Upper lobe of left lung (tissue), 6 donors: Measurements from ENCODE around the gene CFAP97D2. TPM values are rescaled to one million over a fixed set of nuclear protein-coding genes. Genes with fewer than 3 reads are reported as not detected.

Experiments used
- ATAC-seq, 2 donors: fragments of 200-7000 bp; cut with Tn5 transposase; one replicate each; pipeline ENCODE4 v1.9.1; 2022; ENCODE audit warnings: mild to moderate bottlenecking in 2 of 2, moderate library complexity in 2 of 2; ENCODE audit not compliant: low FRiP score in 2 of 2
- DNase-seq, 2 donors: peaks; one replicate each; pipeline ENCODE4 v3.0.0-alpha.2; 2019 to 2020
- H3K27ac ChIP-seq, 4 donors: fragments of 200-600 bp; sonication (generic); one replicate each; pipeline ENCODE4 v1.5.1; 2016 to 2019
- H3K27me3 ChIP-seq, 4 donors: fragments of 200-600 bp; sonication (generic); one replicate each; pipeline ENCODE4 v1.5.1; 2017 to 2019
- H3K36me3 ChIP-seq, 4 donors: fragments of 200-600 bp; sonication (generic); one replicate each; pipeline ENCODE4 v1.5.1; 2016 to 2019
- H3K4me1 ChIP-seq, 4 donors: fragments of 200-600 bp; sonication (generic); one replicate each; pipeline ENCODE4 v1.5.1; 2018 to 2019
- H3K4me3 ChIP-seq, 4 donors: fragments of 200-600 bp; sonication (generic); one replicate each; pipeline ENCODE4 v1.5.1; 2017 to 2019; ENCODE audit warnings: mild to moderate bottlenecking in 2 of 4, moderate library complexity in 1 of 4
- H3K9me3 ChIP-seq, 4 donors: fragments of 200-600 bp; sonication (generic); one replicate each; pipeline ENCODE4 v1.5.1; 2018 to 2019
- CTCF ChIP-seq, 6 experiments: fragments of 450-650 bp in 4 of 6; fragments of 200-600 bp in 2 of 6; sonication (generic) in 2 of 6; IDR thresholded peaks; one replicate each; pipeline ENCODE4 v1.5.1; 2016 to 2019; ENCODE audit warnings: antibody characterized with exemption in 6 of 6
- EP300 ChIP-seq, 4 donors: sonication (generic); formaldehyde crosslinking; IDR thresholded peaks; one replicate each; pipeline ENCODE4 v1.5.1; 2017; ENCODE audit warnings: antibody characterized with exemption in 4 of 4, control low read depth in 2 of 4
- POLR2A ChIP-seq, 4 donors: fragments of 450-650 bp; IDR thresholded peaks; one replicate each; pipeline ENCODE4 v1.5.1; 2016 to 2017; ENCODE audit warnings: antibody characterized with exemption in 4 of 4, mild to moderate bottlenecking in 2 of 4
- POLR2AphosphoS5 ChIP-seq, 2 donors: sonication (generic); formaldehyde crosslinking; IDR thresholded peaks; one replicate each; pipeline ENCODE4 v1.5.1; 2017; ENCODE audit warnings: antibody characterized with exemption in 2 of 2
- WGBS, 2 donors: methylation state at CpG; one replicate each; pipeline ENCODE4 v1.1.5; 2017 to 2018; 5-methylcytosine and 5-hydroxymethylcytosine counted together
- total RNA-seq, 6 donors: library from RNA; depleted of rRNA in 4 of 6; stranded (reverse); fragments of >200 nt in 4 of 6; gene quantifications; one replicate each; pipeline versions ENCODE4 v1.1.0 to v1.2.1, GENCODE V29; 2016 to 2021
- donor health status: DM: no; HTN: no; CAD: no; lungs with moderate emphysema.
- donor health status: DM: no; HTN: yes; CAD: no; lungs with severe emphysema.

Gene CFAP97D2
- total RNA-seq, 6 donors from 2014 or later, result 0.67 to 3.6 (median 0.76) TPM; not detected in 3

DNA sequence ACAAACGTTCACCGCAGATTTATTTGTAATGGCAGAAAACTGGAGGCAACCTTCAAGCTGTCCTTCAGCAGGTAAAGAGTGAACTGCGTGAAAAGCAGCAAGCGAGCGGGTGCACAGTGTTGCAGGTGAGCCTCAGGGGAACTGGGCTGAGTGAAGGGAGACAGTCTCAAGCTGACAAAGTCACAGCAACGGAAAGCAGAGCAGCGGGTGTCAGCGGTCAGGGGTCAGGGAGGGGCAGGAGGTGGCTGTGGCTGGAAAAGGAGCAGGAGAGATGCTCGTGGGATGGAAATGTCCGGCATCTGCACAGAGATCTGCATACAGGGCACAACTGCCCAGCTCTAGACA is 38.2 kb upstream of the CFAP97D2 start:
- no peaks in the 10 kb centered on the region for H3K27me3 ChIP-seq
- 53 to 58% methylated on average over 10 of the region's 10 CpGs for WGBS, 2 donors
- peaks cover 11 to 25% (median 16%) of the 10 kb centered on the region in 4 donors for H3K4me1 ChIP-seq
- no peak overlapping the region for H3K4me3 ChIP-seq
- ATAC-seq (no peak), DNase-seq (no peak)
- no peaks in the 10 kb centered on the region for H3K9me3 ChIP-seq
- TF ChIP-seq POLR2AphosphoS5 (IDR thresholded peaks at IDR 0.05) (no peak), CTCF (IDR thresholded peaks at IDR 0.05) (no peak), POLR2A (IDR thresholded peaks at IDR 0.05) (no peak), EP300 (IDR thresholded peaks at IDR 0.05) (no peak)
- no peaks in the 10 kb centered on the region for H3K36me3 ChIP-seq
- peak overlapping the region in 1 of 4 donors; percentile 1 for H3K27ac ChIP-seq

DNA sequence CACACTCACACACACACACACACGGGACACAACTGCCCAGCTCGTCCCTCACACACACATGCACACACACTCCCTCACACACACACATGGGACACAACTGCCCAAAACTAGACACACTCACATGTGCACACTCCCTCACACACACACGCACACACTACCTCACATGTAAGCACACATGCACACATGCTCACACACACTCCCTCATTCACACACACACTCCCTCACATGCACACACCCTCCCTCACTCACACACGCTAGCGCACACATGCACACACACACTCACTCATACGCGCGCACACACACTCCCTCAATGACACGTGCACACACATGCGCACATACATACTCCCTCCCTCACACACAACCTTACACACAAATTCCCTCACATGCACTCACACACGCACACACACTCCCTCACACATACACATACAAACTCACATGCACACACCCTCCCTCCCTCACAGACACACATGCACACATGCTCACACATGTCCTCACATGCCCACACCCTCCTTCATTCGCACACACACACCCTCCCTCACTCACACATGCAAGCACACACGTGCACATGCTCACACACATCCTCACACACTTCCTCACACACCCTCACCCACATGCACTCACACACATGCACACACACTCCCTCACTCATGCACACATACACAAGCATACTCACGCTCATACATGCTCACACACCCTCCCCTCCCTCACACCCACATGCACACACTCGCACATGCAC is 37.6 kb upstream of the CFAP97D2 start:
- no peaks in the 10 kb centered on the region for H3K9me3 ChIP-seq
- H3K4me3 ChIP-seq, result no peak overlapping the region
- no peaks in the 10 kb centered on the region for H3K27me3 ChIP-seq
- peaks cover 11 to 25% (median 16%) of the 10 kb centered on the region in 4 donors for H3K4me1 ChIP-seq
- 88 to 95% methylated on average over 15 of the region's 15 CpGs for WGBS, 2 donors
- TF ChIP-seq CTCF (IDR thresholded peaks at IDR 0.05) (no peak), EP300 (IDR thresholded peaks at IDR 0.05) (no peak), POLR2AphosphoS5 (IDR thresholded peaks at IDR 0.05) (no peak), POLR2A (IDR thresholded peaks at IDR 0.05) (no peak)
- peak in 1 of 2 donors; percentile 19 for ATAC-seq
- DNase-seq, result no peak
- H3K27ac ChIP-seq, result no peak overlapping the region
- H3K36me3 ChIP-seq, result no peaks in the 10 kb centered on the region

GRCh38 chr13:114142137-114142550 is 36.9 kb upstream of the CFAP97D2 start:
- WGBS, 2 donors, result 81 to 96% methylated on average over 5 to 6 of the region's 6 CpGs
- DNase-seq (no peak), ATAC-seq (peak; percentile 20 to 54)
- H3K27ac ChIP-seq, result peak overlapping the region in 2 of 4 donors; percentile 14 to 39
- no peaks in the 10 kb centered on the region for H3K27me3 ChIP-seq
- peaks cover 11 to 25% (median 16%) of the 10 kb centered on the region in 4 donors for H3K4me1 ChIP-seq
- no peaks in the 10 kb centered on the region for H3K9me3 ChIP-seq
- TF ChIP-seq CTCF (IDR thresholded peaks at IDR 0.05) (no peak), EP300 (IDR thresholded peaks at IDR 0.05) (no peak), POLR2AphosphoS5 (IDR thresholded peaks at IDR 0.05) (no peak), POLR2A (IDR thresholded peaks at IDR 0.05) (no peak)
- no peak overlapping the region for H3K4me3 ChIP-seq
- H3K36me3 ChIP-seq, result no peaks in the 10 kb centered on the region

GRCh38 chr13:114142640-114143490 is 36.2 kb upstream of the CFAP97D2 start:
- peak; percentile 55 to 70 for ATAC-seq
- 46 to 51% methylated on average over 16 to 28 of the region's 28 CpGs for WGBS, 2 donors
- peak in 1 of 2 donors; percentile 66 for DNase-seq
- peaks cover 11 to 25% (median 16%) of the 10 kb centered on the region in 4 donors for H3K4me1 ChIP-seq
- no peaks in the 10 kb centered on the region for H3K27me3 ChIP-seq
- peak overlapping the region in 2 of 4 donors; percentile 14 to 39 for H3K27ac ChIP-seq
- H3K9me3 ChIP-seq, result no peaks in the 10 kb centered on the region
- TF ChIP-seq POLR2A (IDR thresholded peaks at IDR 0.05) (peak in 1 of 4 donors; percentile 5), CTCF (IDR thresholded peaks at IDR 0.05) (no peak), EP300 (IDR thresholded peaks at IDR 0.05) (peak in 2 of 4 donors; percentile 10 to 36), POLR2AphosphoS5 (IDR thresholded peaks at IDR 0.05) (peak; percentile 44 to 78)
- no peak overlapping the region for H3K4me3 ChIP-seq
- no peaks in the 10 kb centered on the region for H3K36me3 ChIP-seq
